K562 (cell line): ENCODE data around the gene AGAP1. TPM values are rescaled to one million over a fixed set of nuclear protein-coding genes. Genes with fewer than 3 reads are reported as not detected.

Source experiments
- ATAC-seq: fragments of 200-7000 bp; cut with Tn5 transposase; 3 replicates; pipeline ENCODE4 v1.9.1; 2020; ENCODE audit warnings: moderate library complexity
- BruUV-seq: library from RNA; stranded (reverse); fragments of 400-500 nt; replicated peaks from 2 replicates; lab custom pipeline; 2021; lab: Mats Ljungman, UMichigan
- CTCF ChIA-PET: fragments of 300-600 bp; formaldehyde crosslinking; extraction: SDS; loops from one replicate; lab custom pipeline; 2021; ENCODE audit warnings: low intra/inter-chr PET ratio; lab: Yijun Ruan, JAX
- POLR2A ChIA-PET: fragments of 300-600, 350-650 bp; sonication (Branson Sonifier 250); formaldehyde crosslinking; extraction: SDS; loops from one replicate; lab custom pipeline; 2021; ENCODE audit warnings: antibody characterized with exemption, inconsistent platforms; lab: Yijun Ruan, JAX
- DNase-seq, 4 experiments: peaks; one replicate each; pipeline versions ENCODE4 v3.0.0 to v3.0.0-alpha.2; 2011 to 2018; ENCODE audit warnings: low spot score in 3 of 4, mixed read lengths in 3 of 4; ENCODE audit errors: extremely low read depth in 1 of 4
- FAIRE-seq: peaks from 2 replicates; lab custom pipeline; 2011; peaks lifted over from hg19 to GRCh38; lab: Jason Lieb, UNC
- H2AFZ ChIP-seq: 2 replicates; pipeline ENCODE4 v1.6.0; 2011; ENCODE audit warnings: low read depth, low read length, control low read depth, inconsistent platforms
- H3K27ac ChIP-seq: fragments of 200-600 bp; 3 replicates; pipeline ENCODE4 v1.8.0; 2011; ENCODE audit warnings: low read depth, mild to moderate bottlenecking, control low read depth, inconsistent platforms, low read length, moderate library complexity, mixed read lengths; ENCODE audit errors: extremely low read depth
- H3K27me3 ChIP-seq, 2 experiments: fragments of 300-600 bp in 1 of 2; 2 replicates in 1 of 2; 3 replicates in 1 of 2; pipeline versions ENCODE4 v1.6.0 to v1.8.0; 2011; ENCODE audit warnings: inconsistent platforms in 2 of 2, low read length in 2 of 2, mild to moderate bottlenecking in 1 of 2, mixed read lengths in 1 of 2, moderate library complexity in 1 of 2; ENCODE audit not compliant: control insufficient read depth in 2 of 2, insufficient read depth in 2 of 2
- H3K36me3 ChIP-seq: fragments of 300-600 bp; 3 replicates; pipeline ENCODE4 v1.8.0; 2011; ENCODE audit warnings: mild to moderate bottlenecking, low read length, inconsistent platforms; ENCODE audit not compliant: control insufficient read depth, insufficient read depth
- H3K4me1 ChIP-seq, 2 experiments: fragments of 200-600 bp in 1 of 2; replicated peaks in 1 of 2; 2 replicates in 1 of 2; 3 replicates in 1 of 2; pipeline versions ENCODE4 v1.5.1 to v1.8.0; 2011; ENCODE audit warnings: inconsistent platforms in 2 of 2, low read length in 2 of 2, mild to moderate bottlenecking in 1 of 2, mixed read lengths in 1 of 2, moderate library complexity in 1 of 2; ENCODE audit not compliant: control insufficient read depth in 2 of 2, insufficient read depth in 2 of 2
- H3K4me2 ChIP-seq: 2 replicates; pipeline ENCODE4 v1.6.1; 2011; ENCODE audit warnings: low read length, control low read depth, inconsistent platforms, mixed read lengths; ENCODE audit not compliant: insufficient read depth
- H3K4me3 ChIP-seq: fragments of 200-600 bp; sonication (generic), shearing (Covaris generic); 2 replicates; pipeline ENCODE4 v1.5.1; 2016; ENCODE audit warnings: control low read depth, inconsistent platforms
- H3K79me2 ChIP-seq: fragments of 200-600 bp; 3 replicates; pipeline ENCODE4 v1.8.0; 2011; ENCODE audit warnings: low read length, inconsistent platforms; ENCODE audit not compliant: control insufficient read depth, insufficient read depth
- H3K9ac ChIP-seq, 2 experiments: 2 replicates each; pipeline versions ENCODE4 v1.6.0 to v1.6.1; 2011; ENCODE audit warnings: low read depth in 2 of 2, low read length in 2 of 2, control low read depth in 1 of 2, inconsistent platforms in 1 of 2, mild to moderate bottlenecking in 1 of 2, mixed read lengths in 1 of 2; ENCODE audit not compliant: insufficient read depth in 1 of 2
- H3K9me1 ChIP-seq: one replicate; pipeline ENCODE4 v1.6.0; 2011; ENCODE audit warnings: inconsistent platforms, mild to moderate bottlenecking, low read length, moderate library complexity; ENCODE audit not compliant: control insufficient read depth, insufficient read depth
- H3K9me3 ChIP-seq: replicated peaks from 2 replicates; pipeline ENCODE4 v1.5.1; 2011; ENCODE audit warnings: low read depth, low read length, inconsistent platforms; ENCODE audit not compliant: control insufficient read depth, insufficient read depth
- H4K20me1 ChIP-seq: replicated peaks from 2 replicates; pipeline ENCODE4 v1.6.1; 2011; ENCODE audit warnings: low read length, inconsistent platforms, mixed read lengths; ENCODE audit not compliant: control insufficient read depth, insufficient read depth
- BCOR ChIP-seq: fragments of 450-650 bp; IDR thresholded peaks from 2 replicates; pipeline ENCODE4 v1.6.1; 2016
- E2F4 ChIP-seq: sonication (generic); formaldehyde crosslinking; IDR thresholded peaks from 2 replicates; pipeline ENCODE4 v1.8.0; 2022; ENCODE audit warnings: mild to moderate bottlenecking, low read depth, missing genetic modification reagents
- MTF1 ChIP-seq: fragments of 250-450 bp; sonication (Bioruptor Pico); IDR thresholded peaks from 2 replicates; pipeline ENCODE4 v1.9.0; 2021; ENCODE audit warnings: moderate library complexity, mild to moderate bottlenecking, inconsistent platforms, borderline replicate concordance
- NBN ChIP-seq: fragments of 450-650 bp; IDR thresholded peaks from 2 replicates; pipeline ENCODE4 v1.6.1; 2016; ENCODE audit warnings: low read depth, mild to moderate bottlenecking
- TBL1XR1 ChIP-seq, 2 experiments: IDR thresholded peaks; 2 replicates each; pipeline ENCODE4 v1.6.1; 2012; ENCODE audit warnings: improper control_type of control experiment in 2 of 2, low read length in 2 of 2, mild to moderate bottlenecking in 1 of 2
- VEZF1 ChIP-seq: fragments of 200-800 bp; sonication (Bioruptor generic); IDR thresholded peaks from 2 replicates; pipeline ENCODE4 v1.6.1; 2017; ENCODE audit warnings: missing genetic modification characterization, missing compliant biosample characterization
- ZNF146 ChIP-seq: IDR thresholded peaks from one replicate; pipeline ENCODE4 v1.6.1; 2018; ENCODE audit warnings: missing compliant biosample characterization; ENCODE audit not compliant: unreplicated experiment
- ZNF395 ChIP-seq: fragments of 200-800 bp; sonication (Bioruptor generic); IDR thresholded peaks from 2 replicates; pipeline ENCODE4 v1.6.1; 2017; ENCODE audit warnings: missing genetic modification characterization, missing compliant biosample characterization
- ZNF79 ChIP-seq: fragments of 250-450 bp; sonication (Bioruptor Pico); IDR thresholded peaks from 2 replicates; pipeline ENCODE4 v1.4.0; 2020; ENCODE audit warnings: low read depth, mild to moderate bottlenecking, moderate library complexity
- ZZZ3 ChIP-seq: fragments of 450-650 bp; IDR thresholded peaks from 2 replicates; pipeline ENCODE4 v1.6.1; 2016; ENCODE audit warnings: antibody characterized with exemption, mild to moderate bottlenecking, moderate library complexity
- WGBS: fragments of 100-300 bp; shearing (Covaris generic); methylation state at CpG from one replicate; pipeline ENCODE4 v1.1.6; 2016; ENCODE audit warnings: low coverage, mixed read lengths; ENCODE audit not compliant: insufficient coverage; ENCODE audit errors: missing lambda C conversion rate; 5-methylcytosine and 5-hydroxymethylcytosine counted together
- in situ Hi-C: fragments of 300-500 bp; cut with MboI; formaldehyde crosslinking; loops from 4 replicates; pipeline ENCODE4 v1.15.0; 2018; ENCODE audit warnings: inconsistent platforms, mixed read lengths
- intact Hi-C: fragments of 100-400 bp; cut with micrococcal nuclease; formaldehyde crosslinking; loops from 2 replicates; pipeline ENCODE4 v1.14.2; 2022
- polyA plus RNA-seq, 8 experiments: library from polyadenylated mRNA; depleted of rRNA in 4 of 8; stranded (reverse) in 5 of 8; unstranded in 3 of 8; fragments of >200 nt; fragmentation: Nextera tagmentation in 2 of 8; fragmentation: Illumina TruSeq in 1 of 8; extraction: Ambion mirVana in 2 of 8; extraction: Trizol in 1 of 8; gene quantifications; 2 replicates each; pipeline versions ENCODE4 v1.2.1 to v1.2.3, GENCODE V29; 2011 to 2014; ENCODE audit warnings: inconsistent platforms in 1 of 8, missing spikeins in 1 of 8
- total RNA-seq, 7 experiments: library from RNA; depleted of rRNA in 6 of 7; stranded (reverse); fragments of >200 nt in 6 of 7; fragmentation: Illumina TruSeq in 2 of 7; extraction: Trizol in 2 of 7; gene quantifications; 2 replicates each; pipeline versions ENCODE4 v1.2.1 to v1.2.3, GENCODE V29; 2011 to 2021; ENCODE audit warnings: low replicate concordance in 1 of 7

AGAP1 gene
- total and polyA plus RNA-seq, 9 of the 15 experiments (the other 6 are each of a cell fraction or from before 2014, with no cell fraction given), result 1.3 to 24.0 (median 10.6) TPM

GRCh38 chr2:235507928-235508327, 14.1 kb downstream of the AGAP1 start:
- ATAC-seq, result no peak
- no peak for FAIRE-seq
- BruUV-seq, result no TSS peak

GRCh38 chr2:235508371-235509160, 14.7 kb downstream of the AGAP1 start:
- POLR2A ChIA-PET, result interaction anchor here (0.6 to 1.5 kb wide), 3 partner anchors 10 to 1228 kb away, joined by 3 read pairs; no protein-coding TSS in a partner anchor
- Histone ChIP-seq H3K4me3 (no peak overlapping the region), H3K4me2 (no peak overlapping the region), H3K27me3 (no peaks in the 10 kb centered on the region), H3K27ac (no peak overlapping the region), H4K20me1 (peaks cover 46% of the 10 kb centered on the region), H3K79me2 (peaks cover 96% of the 10 kb centered on the region), H2AFZ (no peak overlapping the region), H3K4me1 (peaks cover 19 to 38% of the 10 kb centered on the region in 2 experiments; a peak in 4 of 5 replicates), H3K9me3 (no peaks in the 10 kb centered on the region), H3K9me1 (peaks cover 11% of the 10 kb centered on the region), H3K9ac (no peak overlapping the region), H3K36me3 (no peaks in the 10 kb centered on the region)
- intact Hi-C loops, result no loop called here
- ATAC-seq, result no peak
- CTCF ChIA-PET, result no interaction called here
- WGBS, result 78% methylated on average over 16 of the region's 26 CpGs
- DNase-seq, result no peak
- no peak for FAIRE-seq
- BruUV-seq, result no TSS peak
- in situ Hi-C loops, result no loop called here
- TF ChIP-seq ZNF79 (no peak), E2F4 (CRISPR knock-in tag) (no peak), VEZF1 (CRISPR knock-in tag) (no peak), MTF1 (no peak), ZZZ3 (no peak), BCOR (no peak), ZNF395 (CRISPR knock-in tag) (no peak), NBN (no peak)

More at GRCh38 chr2:235507928-235508327, 14.1 kb downstream of the AGAP1 start:
- no peak overlapping the region for H3K4me2 ChIP-seq
- peaks cover 19 to 38% of the 10 kb centered on the region in 2 experiments; a peak in 4 of 5 replicates for H3K4me1 ChIP-seq
- TF ChIP-seq ZNF146, result peak; percentile 55
- TF ChIP-seq TBL1XR1 (IDR thresholded peaks at IDR 0.05; ENCODE audit: low read length in 2 of 2), result no peak
- DNase-seq, result no peak
- intact Hi-C loops, result no loop called here
- H3K4me3 ChIP-seq, result no peak overlapping the region
- H3K9ac ChIP-seq, result no peak overlapping the region
- in situ Hi-C loops, result no loop called here
- ChIA-PET CTCF (no interaction called here), POLR2A (interaction anchor here (0.7 kb wide), 1 partner anchor 85 kb away, joined by 3 read pairs; no protein-coding TSS in a partner anchor)
- 90% methylated on average over 6 of the region's 6 CpGs for WGBS
- H3K9me3 ChIP-seq, result no peaks in the 10 kb centered on the region
- H3K79me2 ChIP-seq, result peaks cover 97% of the 10 kb centered on the region
- peaks cover 11% of the 10 kb centered on the region for H3K9me1 ChIP-seq
- no peak overlapping the region for H2AFZ ChIP-seq
- H3K36me3 ChIP-seq, result no peaks in the 10 kb centered on the region
- H4K20me1 ChIP-seq, result peaks cover 50% of the 10 kb centered on the region
- no peak overlapping the region for H3K27ac ChIP-seq
- no peaks in the 10 kb centered on the region for H3K27me3 ChIP-seq
